SKM-1 (cell line): ENCODE data around the gene CAMK2N2.

Experiments used
- DNase-seq: peaks from one replicate; lab custom pipeline; 2025; ENCODE audit not compliant: unreplicated experiment; lab: John Stamatoyannopoulos, UW

CAMK2N2 gene

GRCh38 chr3:184261270-184261853 is at the start of gene CAMK2N2:
TSS of gene CAMK2N2 (minus strand) at chr3:184261553. CDS start at chr3:184261285, 268 bp downstream.
- DNase-seq = peak; percentile 10

DNA sequence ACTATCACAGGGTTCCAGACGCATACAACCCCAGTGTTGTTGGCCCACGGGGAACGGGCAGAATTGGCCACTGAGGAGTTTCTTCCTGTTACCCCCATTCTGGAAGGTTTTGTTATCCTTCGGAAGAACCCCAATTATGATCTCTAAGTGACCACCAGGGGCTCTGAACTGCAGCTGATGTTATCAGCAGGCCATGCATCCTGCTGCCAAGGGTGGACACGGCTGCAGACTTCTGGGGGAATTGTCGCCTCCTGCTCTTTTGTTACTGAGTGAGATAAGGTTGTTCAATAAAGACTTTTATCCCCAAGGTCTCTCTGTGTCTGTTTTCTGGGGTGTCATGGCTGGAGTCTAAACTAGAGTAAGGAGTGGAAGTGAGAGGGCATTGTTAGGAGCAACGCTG is 47.4 kb upstream of the CAMK2N2 start:
- no peak for DNase-seq

- DNase-seq = no peak
Observed at GRCh38 chr3:184307915-184308314, 46.6 kb upstream of the CAMK2N2 start.

DNA sequence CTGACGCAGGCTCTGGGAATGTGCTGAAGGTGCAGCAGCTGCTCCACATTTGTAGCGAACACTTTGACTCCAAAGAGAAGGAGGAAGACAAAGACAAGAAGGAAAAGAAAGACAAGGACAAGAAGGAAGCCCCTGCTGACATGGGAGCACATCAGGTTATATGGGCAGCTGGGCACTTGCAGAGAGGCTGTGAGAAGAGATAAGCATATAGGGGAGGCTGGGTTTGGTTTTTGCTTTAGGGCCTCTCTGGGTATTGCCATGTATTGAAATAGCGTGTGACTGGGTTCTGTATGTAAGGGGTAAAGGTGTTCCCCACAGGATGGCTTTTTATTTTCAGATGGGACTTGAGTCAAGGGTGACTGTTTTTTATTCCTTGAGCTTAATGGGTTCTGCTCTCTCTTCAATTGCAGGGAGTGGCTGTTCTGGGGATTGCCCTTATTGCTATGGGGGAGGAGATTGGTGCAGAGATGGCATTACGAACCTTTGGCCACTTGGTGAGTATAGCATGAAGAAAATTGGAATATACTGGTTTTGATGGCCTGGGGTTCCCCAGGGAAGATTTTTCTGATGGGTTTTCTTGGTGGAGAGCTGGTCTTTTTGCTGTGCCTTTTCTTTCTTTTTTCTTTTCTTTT is 45.1 kb upstream of the CAMK2N2 start:
- no peak for DNase-seq

DNA sequence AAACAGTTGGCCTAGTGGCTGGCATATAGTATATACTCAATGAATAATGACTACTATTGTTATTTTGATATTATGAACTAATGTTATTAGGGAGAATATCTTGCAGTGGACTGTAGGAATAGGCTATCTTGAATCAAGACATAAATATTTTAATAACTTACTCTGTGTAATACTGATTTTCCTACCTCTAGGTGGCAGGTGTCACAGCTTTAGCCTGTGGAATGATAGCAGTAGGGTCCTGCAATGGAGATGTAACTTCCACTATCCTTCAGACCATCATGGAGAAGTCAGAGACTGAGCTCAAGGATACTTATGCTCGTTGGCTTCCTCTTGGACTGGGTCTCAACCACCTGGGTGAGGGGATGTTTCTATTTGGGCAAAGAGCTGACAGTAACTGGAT is 44.2 kb upstream of the CAMK2N2 start:
- DNase-seq = no peak

DNA sequence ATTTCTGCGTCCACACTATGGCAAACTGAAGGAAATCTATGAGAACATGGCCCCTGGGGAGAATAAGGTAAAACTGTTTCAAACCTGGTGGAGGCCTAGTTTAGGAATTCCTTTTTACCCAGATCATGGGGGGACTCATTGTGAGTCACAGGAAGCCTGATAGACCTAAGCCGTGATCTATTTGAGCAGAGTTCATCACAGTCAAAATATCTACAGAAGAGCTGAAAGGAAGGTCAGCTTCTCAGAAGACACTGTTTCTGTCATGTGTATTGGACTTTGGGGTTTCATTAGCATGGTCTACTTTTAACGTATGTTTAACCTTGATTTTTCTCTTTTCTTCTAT is 39.0 kb upstream of the CAMK2N2 start:
- no peak for DNase-seq

DNA sequence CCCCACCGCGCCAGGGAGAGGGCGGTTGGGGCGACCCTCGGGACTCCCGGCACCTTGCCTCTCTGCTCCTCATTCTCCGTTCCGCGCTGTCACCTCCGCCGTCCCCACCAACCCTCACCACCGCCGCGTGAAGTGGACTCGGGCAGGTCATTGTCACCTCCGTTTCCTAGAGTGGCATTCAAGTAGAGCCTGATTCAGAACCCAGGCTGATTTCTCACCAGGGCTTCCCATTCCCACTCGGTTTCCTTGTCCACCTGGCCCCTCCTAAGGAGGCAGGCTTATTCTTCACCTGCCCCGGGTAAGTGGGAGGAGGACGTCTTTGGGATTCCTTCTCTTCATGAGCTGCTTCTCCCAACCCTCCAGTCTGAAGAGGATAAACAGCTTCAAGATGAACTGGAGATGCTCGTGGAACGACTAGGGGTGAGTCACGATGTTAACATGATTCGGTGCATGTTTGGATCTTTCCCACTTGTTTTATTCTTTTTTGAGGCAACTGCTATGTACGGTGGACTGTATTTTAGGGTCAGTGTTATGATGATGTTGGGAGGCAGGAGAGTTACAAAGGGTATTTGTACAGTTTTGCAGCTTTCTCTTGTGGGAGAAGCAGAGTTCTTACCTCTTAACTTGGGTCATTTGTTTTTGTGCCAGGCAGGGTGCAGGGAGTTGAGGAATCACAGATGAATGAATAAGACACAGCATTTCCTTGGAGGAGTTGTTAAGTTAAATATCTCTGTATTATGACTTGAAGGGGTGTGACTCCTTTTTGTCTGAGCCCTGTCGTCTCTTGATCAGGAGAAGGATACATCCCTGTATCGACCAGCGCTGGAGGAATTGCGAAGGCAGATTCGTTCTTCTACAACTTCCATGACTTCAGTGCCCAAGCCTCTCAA is 38.4 kb upstream of the CAMK2N2 start:
- no peak for DNase-seq

GRCh38 chr3:184298759-184299487 is 37.6 kb upstream of the CAMK2N2 start, which contains the start of gene PSMD2:
TSS of gene PSMD2 (plus strand) at chr3:184299241. CDS start at chr3:184299267, 26 bp downstream.
- peak; percentile 93 for DNase-seq

- no peak for DNase-seq
Observed at GRCh38 chr3:184296616-184297015, 35.3 kb upstream of the CAMK2N2 start.

DNA sequence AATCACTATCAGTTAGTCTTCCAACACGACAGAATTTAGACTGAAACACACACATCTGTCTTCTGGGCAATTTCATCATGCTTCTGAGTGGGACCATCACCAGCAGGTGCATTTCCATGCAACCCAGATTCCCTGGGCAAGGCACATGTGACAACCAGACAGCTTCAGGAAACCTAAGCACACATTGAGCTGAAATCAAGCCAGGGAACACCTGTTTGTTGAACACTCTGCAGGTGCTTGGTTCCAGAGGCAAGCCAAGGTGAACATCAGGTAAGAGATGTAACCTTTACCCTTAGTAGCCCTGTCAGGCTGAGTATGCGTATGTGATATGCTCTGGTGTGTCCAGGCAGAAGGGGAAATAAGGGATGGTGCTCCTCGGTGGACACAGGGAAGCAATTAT is 34.4 kb upstream of the CAMK2N2 start:
- no peak for DNase-seq

GRCh38 chr3:184291738-184292445 is 30.5 kb upstream of the CAMK2N2 start:
- no peak for DNase-seq

DNA sequence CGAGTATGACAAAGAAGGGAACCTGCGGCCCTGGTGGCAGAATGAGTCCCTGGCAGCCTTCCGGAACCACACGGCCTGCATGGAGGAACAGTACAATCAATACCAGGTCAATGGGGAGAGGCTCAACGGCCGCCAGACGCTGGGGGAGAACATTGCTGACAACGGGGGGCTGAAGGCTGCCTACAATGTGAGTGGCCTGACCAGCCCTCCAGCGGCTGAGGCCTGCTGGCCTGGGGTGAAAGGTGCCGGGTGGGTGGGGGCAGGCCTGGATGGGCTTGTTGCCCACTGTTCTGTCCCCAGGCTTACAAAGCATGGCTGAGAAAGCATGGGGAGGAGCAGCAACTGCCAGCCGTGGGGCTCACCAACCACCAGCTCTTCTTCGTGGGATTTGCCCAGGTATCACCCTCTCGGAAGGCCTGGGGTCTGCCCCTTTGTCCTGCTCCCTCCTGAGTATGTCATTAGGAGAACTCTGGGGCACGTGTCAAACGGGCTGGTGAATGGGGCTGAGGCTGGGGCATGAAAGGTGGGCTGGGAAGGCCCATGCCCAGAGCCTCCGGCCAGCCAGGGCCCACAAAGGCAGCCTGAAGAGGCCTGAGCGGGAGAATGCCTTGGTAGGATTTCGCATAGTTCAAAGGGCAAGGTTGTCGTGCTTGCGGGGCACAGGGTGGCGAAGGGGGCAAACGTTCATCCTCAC is 29.8 kb upstream of the CAMK2N2 start:
- DNase-seq = no peak

GRCh38 chr3:184290331-184290730 is 29.0 kb upstream of the CAMK2N2 start:
- no peak for DNase-seq

- DNase-seq = peak; percentile 14
Observed at GRCh38 chr3:184289426-184289938, 28.1 kb upstream of the CAMK2N2 start.

DNA sequence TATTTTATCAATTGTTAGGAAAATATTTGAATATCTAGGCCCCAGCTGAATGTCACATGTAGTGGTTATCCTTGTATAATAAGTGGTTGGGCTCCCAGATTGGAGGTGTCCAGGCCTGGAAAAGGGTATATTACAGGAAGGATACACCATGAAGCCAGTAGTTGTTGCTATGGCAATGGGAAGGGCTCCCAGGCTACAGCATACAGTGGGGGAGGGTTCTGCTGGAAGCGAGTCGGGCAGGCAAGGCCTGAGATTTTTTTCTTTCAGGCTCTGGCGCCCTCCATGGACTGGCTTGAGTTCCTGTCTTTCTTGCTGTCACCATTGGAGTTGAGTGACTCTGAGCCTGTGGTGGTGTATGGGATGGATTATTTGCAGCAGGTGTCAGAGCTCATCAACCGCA is 23.3 kb upstream of the CAMK2N2 start:
- DNase-seq = peak; percentile 9

- DNase-seq = no peak
Observed at GRCh38 chr3:184283681-184284080, 22.3 kb upstream of the CAMK2N2 start.

GRCh38 chr3:184282941-184283340 is 21.6 kb upstream of the CAMK2N2 start:
- no peak for DNase-seq

DNA sequence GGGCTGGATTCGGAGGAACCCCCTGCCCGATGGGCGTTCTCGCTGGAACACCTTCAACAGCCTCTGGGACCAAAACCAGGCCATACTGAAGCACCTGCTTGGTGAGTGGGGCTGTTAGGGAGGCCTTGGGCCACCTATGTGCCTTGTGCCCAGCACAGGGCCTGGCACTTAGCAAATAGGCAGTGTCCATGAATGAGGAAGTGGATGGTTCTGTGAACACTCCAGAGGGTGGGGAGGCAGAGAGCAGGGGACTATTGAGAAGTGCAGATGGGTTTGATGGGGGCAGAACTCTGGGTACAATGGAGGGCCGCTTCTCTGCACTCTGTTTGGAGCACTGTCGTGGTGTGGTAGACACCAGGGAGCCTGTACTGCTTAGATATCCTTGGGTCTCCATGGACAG is 16.0 kb upstream of the CAMK2N2 start:
- no peak for DNase-seq

GRCh38 chr3:184275961-184276910 is 14.9 kb upstream of the CAMK2N2 start, which contains the start of gene ECE2:
TSS of gene ECE2 (plus strand) at chr3:184276022. CDS start at chr3:184276154, 132 bp downstream.
- no peak for DNase-seq
